CD14-positive monocyte (primary cell): ENCODE measurements around the gene HTR1B. TPM values are rescaled to one million over a fixed set of nuclear protein-coding genes. Genes with fewer than 3 reads are reported as not detected.

Experiments
- DNase-seq, 3 donors: peaks; one replicate each; pipeline ENCODE4 v3.0.0-alpha.2; 2011 to 2022
- H2AFZ ChIP-seq: 2 replicates; pipeline ENCODE4 v1.6.0; 2012; ENCODE audit warnings: mild to moderate bottlenecking, low read depth, low read length, inconsistent platforms; ENCODE audit not compliant: insufficient read depth, poor library complexity, severe bottlenecking
- H3K27ac ChIP-seq, 2 donors: 1 replicate in 1 of 2; 2 replicates in 1 of 2; pipeline ENCODE4 v1.5.1; 2012 to 2013; ENCODE audit warnings: low read length in 2 of 2, control low read depth in 1 of 2, inconsistent platforms in 1 of 2, low read depth in 1 of 2, mild to moderate bottlenecking in 1 of 2
- H3K27me3 ChIP-seq, 2 donors: one replicate each; pipeline versions ENCODE4 v1.6.0 to v1.6.1; 2011 to 2013; ENCODE audit warnings: low read length in 2 of 2; ENCODE audit not compliant: control insufficient read depth in 2 of 2, insufficient read depth in 2 of 2
- H3K36me3 ChIP-seq, 2 donors: replicated peaks in 1 of 2; 1 replicate in 1 of 2; 2 replicates in 1 of 2; pipeline versions ENCODE4 v1.5.1 to v1.6.1; 2012 to 2013; ENCODE audit warnings: low read length in 2 of 2, control low read depth in 1 of 2, inconsistent platforms in 1 of 2, mild to moderate bottlenecking in 1 of 2; ENCODE audit not compliant: insufficient read depth in 2 of 2, control insufficient read depth in 1 of 2
- H3K4me1 ChIP-seq, 2 donors: 1 replicate in 1 of 2; 2 replicates in 1 of 2; pipeline versions ENCODE4 v1.5.1 to v1.6.1; 2012 to 2013; ENCODE audit warnings: low read length in 2 of 2, control low read depth in 1 of 2, inconsistent platforms in 1 of 2, mild to moderate bottlenecking in 1 of 2, moderate library complexity in 1 of 2; ENCODE audit not compliant: insufficient read depth in 2 of 2, control insufficient read depth in 1 of 2
- H3K4me2 ChIP-seq: replicated peaks from 2 replicates; pipeline ENCODE3; 2012; ENCODE audit warnings: low read length, moderate library complexity, mild to moderate bottlenecking; ENCODE audit not compliant: poor library complexity, severe bottlenecking; ENCODE audit errors: extremely low read depth
- H3K4me3 ChIP-seq, 3 experiments: fragments of 200-600 bp in 1 of 3; sonication (generic) in 1 of 3; replicated peaks in 1 of 3; 1 replicate in 2 of 3; 2 replicates in 1 of 3; pipeline ENCODE4 v1.5.1; 2011 to 2013; ENCODE audit warnings: low read length in 3 of 3, mild to moderate bottlenecking in 3 of 3, control low read depth in 2 of 3, low read depth in 2 of 3, inconsistent platforms in 1 of 3, moderate library complexity in 1 of 3
- H3K79me2 ChIP-seq: 2 replicates; pipeline ENCODE4 v1.6.0; 2012; ENCODE audit warnings: mild to moderate bottlenecking, control low read depth, inconsistent platforms, low read length, moderate library complexity; ENCODE audit not compliant: insufficient read depth
- H3K9ac ChIP-seq: 2 replicates; pipeline ENCODE4 v1.6.0; 2017; ENCODE audit warnings: low read length, mild to moderate bottlenecking; ENCODE audit not compliant: insufficient read depth, poor library complexity, severe bottlenecking
- H3K9me3 ChIP-seq, 2 donors: replicated peaks in 1 of 2; 1 replicate in 1 of 2; 2 replicates in 1 of 2; pipeline versions ENCODE4 v1.5.1 to v1.6.1; 2012 to 2013; ENCODE audit warnings: low read length in 2 of 2, control low read depth in 1 of 2; ENCODE audit not compliant: control insufficient read depth in 1 of 2, insufficient read depth in 1 of 2
- H4K20me1 ChIP-seq: 2 replicates; pipeline ENCODE4 v1.6.0; 2012; ENCODE audit warnings: mild to moderate bottlenecking, low read length, control low read depth, moderate library complexity; ENCODE audit not compliant: insufficient read depth
- H3K27ac Mint-ChIP-seq, 7 donors: one replicate each; pipeline ENCODE4 v1.8.0; 2020; ENCODE audit warnings: mild to moderate bottlenecking in 7 of 7, mixed read lengths in 7 of 7, moderate library complexity in 6 of 7, inconsistent platforms in 2 of 7
- H3K27me3 Mint-ChIP-seq, 3 donors: one replicate each; pipeline ENCODE4 v1.8.0; 2021 to 2022; ENCODE audit warnings: low read depth in 3 of 3, mild to moderate bottlenecking in 3 of 3, mixed read lengths in 3 of 3, moderate library complexity in 3 of 3, inconsistent platforms in 1 of 3
- H3K36me3 Mint-ChIP-seq, 2 donors: one replicate each; pipeline ENCODE4 v1.8.0; 2020; ENCODE audit warnings: mixed read lengths in 2 of 2, inconsistent platforms in 1 of 2, mild to moderate bottlenecking in 1 of 2
- H3K4me1 Mint-ChIP-seq: one replicate; pipeline ENCODE4 v1.8.0; 2020; ENCODE audit warnings: mild to moderate bottlenecking, mixed read lengths
- H3K4me3 Mint-ChIP-seq, 2 donors: one replicate each; pipeline ENCODE4 v1.8.0; 2020; ENCODE audit warnings: mild to moderate bottlenecking in 2 of 2, mixed read lengths in 2 of 2, moderate library complexity in 1 of 2
- H3K9me3 Mint-ChIP-seq, 7 donors: one replicate each; pipeline ENCODE4 v1.8.0; 2020 to 2022; ENCODE audit warnings: mixed read lengths in 7 of 7, mild to moderate bottlenecking in 6 of 7, moderate library complexity in 6 of 7, inconsistent platforms in 2 of 7
- CTCF ChIP-seq: fragments of 200-600 bp; IDR thresholded peaks from one replicate; pipeline ENCODE4 v1.8.0; 2022; ENCODE audit warnings: antibody characterized with exemption, mild to moderate bottlenecking
- WGBS: methylation state at CpG from one replicate; pipeline ENCODE4 v1.1.5; 2013; ENCODE audit warnings: missing lambda C conversion rate; ENCODE audit not compliant: insufficient coverage; 5-methylcytosine and 5-hydroxymethylcytosine counted together
- intact Hi-C, 2 donors: fragments of 100-400 bp; cut with micrococcal nuclease; formaldehyde crosslinking; loops; one replicate each; pipeline versions ENCODE4 v1.15.0 to v1.15.1; 2023
- polyA plus RNA-seq, 3 donors: library from polyadenylated mRNA; depleted of rRNA in 1 of 3; unstranded in 2 of 3; stranded (reverse) in 1 of 3; fragments of 300-500 nt in 2 of 3; fragments of >200 nt in 1 of 3; fragmentation: Illumina TruSeq in 2 of 3; gene quantifications; 1 replicate in 2 of 3; 2 replicates in 1 of 3; pipeline ENCODE4 v1.2.3, GENCODE V29; 2012 to 2021

HTR1B gene
- polyA plus RNA-seq, 3 donors: not detected

GRCh38 chr6:77461796-77462195 is 1.5 kb downstream of the HTR1B start:
- DNase-seq: no peak
- no peaks in the 10 kb centered on the region for H3K36me3 ChIP-seq
- H3K27ac ChIP-seq: no peak overlapping the region
- H3K4me3 ChIP-seq: no peak overlapping the region
- intact Hi-C loops: no loop called here
- peaks cover 8 to 34% (median 18%) of the 10 kb centered on the region in 7 donors for H3K9me3 Mint-ChIP-seq
- peaks cover 28% of the 10 kb centered on the region for H3K4me1 Mint-ChIP-seq
- H3K27me3 ChIP-seq: peaks cover 52 to 57% of the 10 kb centered on the region in 2 donors
- H3K27me3 Mint-ChIP-seq: peaks cover 53 to 65% (median 56%) of the 10 kb centered on the region in 3 donors
- H2AFZ ChIP-seq: no peak overlapping the region
- peaks cover 11 to 46% of the 10 kb centered on the region in 2 donors for H3K9me3 ChIP-seq
- 46% methylated on average over 6 of the region's 8 CpGs for WGBS
- no peaks in the 10 kb centered on the region for H3K79me2 ChIP-seq
- no peak for TF ChIP-seq CTCF
- H4K20me1 ChIP-seq: no peaks in the 10 kb centered on the region
- no peak overlapping the region for H3K4me2 ChIP-seq
- peaks cover 0 to 12% of the 10 kb centered on the region in 2 donors for H3K36me3 Mint-ChIP-seq
- peaks cover 18 to 24% of the 10 kb centered on the region in 2 donors for H3K4me1 ChIP-seq
- H3K4me3 Mint-ChIP-seq: peak overlapping the region in 1 of 2 donors; percentile 73
- no peak overlapping the region for H3K27ac Mint-ChIP-seq
- H3K9ac ChIP-seq: no peak overlapping the region

GRCh38 chr6:77458421-77458820 is 4.9 kb downstream of the HTR1B start:
- DNase-seq: no peak
- peaks cover 11 to 16% of the 10 kb centered on the region in 2 donors for H3K9me3 ChIP-seq
- no CpG with 5 or more reads among the region's 1 CpG for WGBS
- H2AFZ ChIP-seq: no peak overlapping the region
- Mint-ChIP-seq H3K9me3 (peaks cover 6 to 15% (median 11%) of the 10 kb centered on the region in 7 donors), H3K27me3 (peaks cover 19 to 33% (median 23%) of the 10 kb centered on the region in 3 donors), H3K4me1 (peaks cover 16% of the 10 kb centered on the region), H3K36me3 (peaks cover 0 to 12% of the 10 kb centered on the region in 2 donors), H3K4me3 (no peak overlapping the region), H3K27ac (no peak overlapping the region)
- H3K27ac ChIP-seq: no peak overlapping the region
- peaks cover 20 to 23% of the 10 kb centered on the region in 2 donors for H3K27me3 ChIP-seq
- peaks cover 7 to 8% of the 10 kb centered on the region in 2 donors for H3K4me1 ChIP-seq
- H3K4me3 ChIP-seq: no peak overlapping the region
- H3K36me3 ChIP-seq: no peaks in the 10 kb centered on the region
- no peak overlapping the region for H3K9ac ChIP-seq
- no peak overlapping the region for H3K4me2 ChIP-seq
- no peaks in the 10 kb centered on the region for H4K20me1 ChIP-seq
- intact Hi-C loops: no loop called here
- no peak for TF ChIP-seq CTCF
- no peaks in the 10 kb centered on the region for H3K79me2 ChIP-seq
